ENCODE data around the gene DLG2. TPM values are rescaled to one million over a fixed set of nuclear protein-coding genes. Genes with fewer than 3 reads are reported as not detected.

DLG2 gene
- total RNA-seq, 1 experiment from 2014 or later = 17.5 TPM

- H3K36me3 Mint-ChIP-seq = no peaks in the 10 kb centered on the region
- POLR2A ChIA-PET = no interaction called here
- ATAC-seq (no peak), DNase-seq (ENCODE audit: low spot score) (no peak)
- no peak for TF ChIP-seq ZNF219 (CRISPR knock-in tag; IDR thresholded peaks at IDR 0.05; ENCODE audit: borderline replicate concordance)
- TF ChIP-seq SOX15 (CRISPR knock-in tag; IDR thresholded peaks at IDR 0.05) = no peak
- TF ChIP-seq, protein P1, sequence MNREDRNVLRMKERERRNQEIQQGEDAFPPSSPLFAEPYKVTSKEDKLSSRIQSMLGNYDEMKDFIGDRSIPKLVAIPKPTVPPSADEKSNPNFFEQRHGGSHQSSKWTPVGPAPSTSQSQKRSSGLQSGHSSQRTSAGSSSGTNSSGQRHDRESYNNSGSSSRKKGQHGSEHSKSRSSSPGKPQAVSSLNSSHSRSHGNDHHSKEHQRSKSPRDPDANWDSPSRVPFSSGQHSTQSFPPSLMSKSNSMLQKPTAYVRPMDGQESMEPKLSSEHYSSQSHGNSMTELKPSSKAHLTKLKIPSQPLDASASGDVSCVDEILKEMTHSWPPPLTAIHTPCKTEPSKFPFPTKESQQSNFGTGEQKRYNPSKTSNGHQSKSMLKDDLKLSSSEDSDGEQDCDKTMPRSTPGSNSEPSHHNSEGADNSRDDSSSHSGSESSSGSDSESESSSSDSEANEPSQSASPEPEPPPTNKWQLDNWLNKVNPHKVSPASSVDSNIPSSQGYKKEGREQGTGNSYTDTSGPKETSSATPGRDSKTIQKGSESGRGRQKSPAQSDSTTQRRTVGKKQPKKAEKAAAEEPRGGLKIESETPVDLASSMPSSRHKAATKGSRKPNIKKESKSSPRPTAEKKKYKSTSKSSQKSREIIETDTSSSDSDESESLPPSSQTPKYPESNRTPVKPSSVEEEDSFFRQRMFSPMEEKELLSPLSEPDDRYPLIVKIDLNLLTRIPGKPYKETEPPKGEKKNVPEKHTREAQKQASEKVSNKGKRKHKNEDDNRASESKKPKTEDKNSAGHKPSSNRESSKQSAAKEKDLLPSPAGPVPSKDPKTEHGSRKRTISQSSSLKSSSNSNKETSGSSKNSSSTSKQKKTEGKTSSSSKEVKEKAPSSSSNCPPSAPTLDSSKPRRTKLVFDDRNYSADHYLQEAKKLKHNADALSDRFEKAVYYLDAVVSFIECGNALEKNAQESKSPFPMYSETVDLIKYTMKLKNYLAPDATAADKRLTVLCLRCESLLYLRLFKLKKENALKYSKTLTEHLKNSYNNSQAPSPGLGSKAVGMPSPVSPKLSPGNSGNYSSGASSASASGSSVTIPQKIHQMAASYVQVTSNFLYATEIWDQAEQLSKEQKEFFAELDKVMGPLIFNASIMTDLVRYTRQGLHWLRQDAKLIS (CRISPR knock-in tag; IDR thresholded peaks at IDR 0.05; ENCODE audit: borderline replicate concordance) = no peak
- no peak for TF ChIP-seq GRHL2 (CRISPR knock-in tag; IDR thresholded peaks at IDR 0.05; ENCODE audit: insufficient replicate concordance, severe bottlenecking)
- TF ChIP-seq, protein P2, sequence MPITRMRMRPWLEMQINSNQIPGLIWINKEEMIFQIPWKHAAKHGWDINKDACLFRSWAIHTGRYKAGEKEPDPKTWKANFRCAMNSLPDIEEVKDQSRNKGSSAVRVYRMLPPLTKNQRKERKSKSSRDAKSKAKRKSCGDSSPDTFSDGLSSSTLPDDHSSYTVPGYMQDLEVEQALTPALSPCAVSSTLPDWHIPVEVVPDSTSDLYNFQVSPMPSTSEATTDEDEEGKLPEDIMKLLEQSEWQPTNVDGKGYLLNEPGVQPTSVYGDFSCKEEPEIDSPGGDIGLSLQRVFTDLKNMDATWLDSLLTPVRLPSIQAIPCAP (CRISPR knock-in tag; IDR thresholded peaks at IDR 0.05) = no peak
- TF ChIP-seq, protein P3, sequence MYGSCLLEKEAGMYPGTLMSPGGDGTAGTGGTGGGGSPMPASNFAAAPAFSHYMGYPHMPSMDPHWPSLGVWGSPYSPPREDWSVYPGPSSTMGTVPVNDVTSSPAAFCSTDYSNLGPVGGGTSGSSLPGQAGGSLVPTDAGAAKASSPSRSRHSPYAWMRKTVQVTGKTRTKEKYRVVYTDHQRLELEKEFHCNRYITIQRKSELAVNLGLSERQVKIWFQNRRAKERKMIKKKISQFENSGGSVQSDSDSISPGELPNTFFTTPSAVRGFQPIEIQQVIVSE (CRISPR knock-in tag; IDR thresholded peaks at IDR 0.05; ENCODE audit: borderline replicate concordance) = no peak
- TF ChIP-seq ZNF232 (CRISPR knock-in tag; IDR thresholded peaks at IDR 0.05) = no peak
- TF ChIP-seq ATF3 (CRISPR knock-in tag; conservative IDR thresholded peaks at IDR 0.05) = no peak
- TF ChIP-seq RELA (CRISPR knock-in tag; IDR thresholded peaks at IDR 0.05; ENCODE audit: borderline replicate concordance) = no peak
- TF ChIP-seq, protein P4, sequence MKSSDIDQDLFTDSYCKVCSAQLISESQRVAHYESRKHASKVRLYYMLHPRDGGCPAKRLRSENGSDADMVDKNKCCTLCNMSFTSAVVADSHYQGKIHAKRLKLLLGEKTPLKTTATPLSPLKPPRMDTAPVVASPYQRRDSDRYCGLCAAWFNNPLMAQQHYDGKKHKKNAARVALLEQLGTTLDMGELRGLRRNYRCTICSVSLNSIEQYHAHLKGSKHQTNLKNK (CRISPR knock-in tag; IDR thresholded peaks at IDR 0.05) = no peak
- peaks cover 15% of the 10 kb centered on the region for H3K4me1 Mint-ChIP-seq
- no peak overlapping the region for H3K27ac Mint-ChIP-seq
- no peaks in the 10 kb centered on the region for H3K9me3 Mint-ChIP-seq
- CTCF ChIA-PET = no interaction called here
- no peak overlapping the region for H3K4me3 Mint-ChIP-seq
- H3K27me3 Mint-ChIP-seq (ENCODE audit: low read depth) = no peaks in the 10 kb centered on the region
Measured at GRCh38 chr11:85316967-85317366, 310.2 kb downstream of the DLG2 start.

DNA sequence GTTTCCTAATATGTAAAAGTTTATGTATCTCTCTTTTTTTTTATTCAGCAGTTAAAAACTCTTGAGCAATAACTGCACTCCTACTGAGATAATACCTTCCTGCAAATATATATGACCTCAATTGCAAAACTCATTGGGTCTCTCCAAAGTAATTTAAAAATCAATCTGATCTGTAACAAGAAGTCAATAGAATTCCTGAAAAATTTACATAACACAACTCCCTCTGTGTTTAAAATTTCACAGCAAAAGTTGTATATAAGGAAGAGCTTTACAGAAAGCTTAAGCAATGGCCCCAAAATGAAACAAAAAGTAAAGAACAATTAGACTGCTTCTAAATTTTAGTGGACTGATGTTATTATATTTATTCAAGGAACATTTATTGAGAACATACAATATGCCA, 313.4 kb downstream of the DLG2 start:
- Mint-ChIP-seq H3K4me1 (peaks cover 15% of the 10 kb centered on the region), H3K27me3 (ENCODE audit: low read depth) (no peaks in the 10 kb centered on the region), H3K4me3 (no peak overlapping the region), H3K27ac (no peak overlapping the region), H3K9me3 (no peaks in the 10 kb centered on the region), H3K36me3 (no peaks in the 10 kb centered on the region)
- ChIA-PET CTCF (no interaction called here), POLR2A (no interaction called here)
- ATAC-seq (no peak), DNase-seq (ENCODE audit: low spot score) (no peak)
- no peak for TF ChIP-seq ARID4B (CRISPR knock-in tag; IDR thresholded peaks at IDR 0.05; ENCODE audit: borderline replicate concordance)

GRCh38 chr11:85310479-85310878, 316.7 kb downstream of the DLG2 start:
- ChIA-PET CTCF (no interaction called here), POLR2A (no interaction called here)
- H3K27ac Mint-ChIP-seq = no peak overlapping the region
- no peaks in the 10 kb centered on the region for H3K27me3 Mint-ChIP-seq (ENCODE audit: low read depth)
- peaks cover 16% of the 10 kb centered on the region for H3K4me1 Mint-ChIP-seq
- DNase-seq (ENCODE audit: low spot score) (no peak), ATAC-seq (no peak)
- H3K9me3 Mint-ChIP-seq = no peaks in the 10 kb centered on the region
- no peak overlapping the region for H3K4me3 Mint-ChIP-seq
- no peaks in the 10 kb centered on the region for H3K36me3 Mint-ChIP-seq
- no peak for TF ChIP-seq HMGA2 (CRISPR knock-in tag; IDR thresholded peaks at IDR 0.05)
- TF ChIP-seq ZNF263 (CRISPR knock-in tag; IDR thresholded peaks at IDR 0.05; ENCODE audit: low read depth) = no peak
- no peak for TF ChIP-seq GRHL2 (CRISPR knock-in tag; IDR thresholded peaks at IDR 0.05; ENCODE audit: insufficient replicate concordance, severe bottlenecking)
- no peak for TF ChIP-seq NR3C1 (CRISPR knock-in tag; conservative IDR thresholded peaks at IDR 0.05; ENCODE audit: low read depth)
- TF ChIP-seq, protein P3 (CRISPR knock-in tag; IDR thresholded peaks at IDR 0.05; ENCODE audit: borderline replicate concordance) = no peak
- no peak for TF ChIP-seq ESRRA (CRISPR knock-in tag; IDR thresholded peaks at IDR 0.05; ENCODE audit: borderline replicate concordance)
- TF ChIP-seq, protein P5, sequence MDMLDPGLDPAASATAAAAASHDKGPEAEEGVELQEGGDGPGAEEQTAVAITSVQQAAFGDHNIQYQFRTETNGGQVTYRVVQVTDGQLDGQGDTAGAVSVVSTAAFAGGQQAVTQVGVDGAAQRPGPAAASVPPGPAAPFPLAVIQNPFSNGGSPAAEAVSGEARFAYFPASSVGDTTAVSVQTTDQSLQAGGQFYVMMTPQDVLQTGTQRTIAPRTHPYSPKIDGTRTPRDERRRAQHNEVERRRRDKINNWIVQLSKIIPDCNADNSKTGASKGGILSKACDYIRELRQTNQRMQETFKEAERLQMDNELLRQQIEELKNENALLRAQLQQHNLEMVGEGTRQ (CRISPR knock-in tag; IDR thresholded peaks at IDR 0.05) = no peak
- no peak for TF ChIP-seq IRF2 (CRISPR knock-in tag; IDR thresholded peaks at IDR 0.05; ENCODE audit: borderline replicate concordance, low read depth)
- TF ChIP-seq GABPB1 (CRISPR knock-in tag; IDR thresholded peaks at IDR 0.05) = no peak
- TF ChIP-seq ZNF121 (CRISPR knock-in tag; IDR thresholded peaks at IDR 0.05) = no peak
- no peak for TF ChIP-seq ZNF219 (CRISPR knock-in tag; IDR thresholded peaks at IDR 0.05; ENCODE audit: borderline replicate concordance)
- no peak for TF ChIP-seq NFE2L1 (CRISPR knock-in tag; IDR thresholded peaks at IDR 0.05)

All from WTC11 (cell line).